Gastroesophageal sphincter (tissue), 3 donors: ENCODE data around the gene THEM5.

ENCODE experiments used
- POLR2A ChIP-seq, 2 donors: fragments of 450-650 bp; IDR thresholded peaks; one replicate each; pipeline ENCODE4 v1.6.1; 2017; ENCODE audit warnings: antibody characterized with exemption in 2 of 2, mild to moderate bottlenecking in 2 of 2, moderate library complexity in 1 of 2
- TF ChIP-seq, protein P1 (sequence below), 4 experiments: fragments of 200-600 bp in 2 of 4; fragments of 450-650 bp in 2 of 4; sonication (generic) in 1 of 4; IDR thresholded peaks; one replicate each; pipeline ENCODE4 v1.5.1; 2017 to 2019; ENCODE audit warnings: antibody characterized with exemption in 4 of 4, mild to moderate bottlenecking in 2 of 4, moderate library complexity in 2 of 4

- TF ChIP-seq, protein P1, sequence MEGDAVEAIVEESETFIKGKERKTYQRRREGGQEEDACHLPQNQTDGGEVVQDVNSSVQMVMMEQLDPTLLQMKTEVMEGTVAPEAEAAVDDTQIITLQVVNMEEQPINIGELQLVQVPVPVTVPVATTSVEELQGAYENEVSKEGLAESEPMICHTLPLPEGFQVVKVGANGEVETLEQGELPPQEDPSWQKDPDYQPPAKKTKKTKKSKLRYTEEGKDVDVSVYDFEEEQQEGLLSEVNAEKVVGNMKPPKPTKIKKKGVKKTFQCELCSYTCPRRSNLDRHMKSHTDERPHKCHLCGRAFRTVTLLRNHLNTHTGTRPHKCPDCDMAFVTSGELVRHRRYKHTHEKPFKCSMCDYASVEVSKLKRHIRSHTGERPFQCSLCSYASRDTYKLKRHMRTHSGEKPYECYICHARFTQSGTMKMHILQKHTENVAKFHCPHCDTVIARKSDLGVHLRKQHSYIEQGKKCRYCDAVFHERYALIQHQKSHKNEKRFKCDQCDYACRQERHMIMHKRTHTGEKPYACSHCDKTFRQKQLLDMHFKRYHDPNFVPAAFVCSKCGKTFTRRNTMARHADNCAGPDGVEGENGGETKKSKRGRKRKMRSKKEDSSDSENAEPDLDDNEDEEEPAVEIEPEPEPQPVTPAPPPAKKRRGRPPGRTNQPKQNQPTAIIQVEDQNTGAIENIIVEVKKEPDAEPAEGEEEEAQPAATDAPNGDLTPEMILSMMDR (IDR thresholded peaks at IDR 0.05), result no peak
- TF ChIP-seq POLR2A (IDR thresholded peaks at IDR 0.05), result no peak
These were observed 14.4 kb upstream of the THEM5 start for GRCh38 chr1:151867765-151868411.
